NCI-H510A (cell line): ENCODE measurements around the gene RGSL1.

Source experiments
- DNase-seq: peaks from one replicate; lab custom pipeline; 2025; lab: John Stamatoyannopoulos, UW

RGSL1 gene

DNA sequence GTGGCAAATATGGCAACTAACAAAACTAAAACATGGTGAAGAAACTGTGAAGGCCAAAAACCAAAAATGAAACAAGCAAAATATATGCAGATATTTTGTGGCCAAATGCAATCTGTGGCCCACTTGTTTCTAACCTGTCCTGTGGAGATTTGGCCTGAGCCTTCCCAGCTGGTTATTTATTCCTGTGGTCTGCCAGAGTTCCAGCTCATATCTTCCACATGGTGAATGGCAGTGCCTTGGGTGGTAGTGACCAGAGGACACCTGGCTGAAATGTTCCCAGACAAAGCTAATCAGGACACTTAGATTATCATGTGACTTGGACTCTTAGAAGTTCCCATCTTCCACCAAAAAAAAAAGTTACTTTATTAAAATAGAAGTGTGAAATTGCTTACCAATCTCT, 99.4 kb downstream of the RGSL1 start:
- no peak for DNase-seq

DNA sequence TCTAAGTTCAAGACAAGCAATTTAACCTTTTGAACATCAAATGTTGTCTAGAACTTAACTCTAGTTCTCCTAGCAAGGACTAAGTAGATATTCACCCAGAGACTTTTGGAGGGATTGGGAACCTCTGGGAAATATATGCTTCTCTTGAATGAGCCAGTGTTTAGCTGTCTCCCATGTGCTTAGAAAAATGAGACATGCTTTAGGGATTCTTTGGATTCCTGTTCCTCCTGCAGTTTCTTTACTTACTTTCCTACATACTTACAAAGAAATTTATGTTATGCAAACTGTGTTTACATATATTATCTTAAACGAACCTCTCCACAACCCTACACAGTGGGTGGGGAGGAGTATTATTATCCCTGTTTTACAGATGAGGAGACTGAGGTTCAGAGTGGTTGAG, 99.9 kb downstream of the RGSL1 start:
- DNase-seq, result no peak

DNA sequence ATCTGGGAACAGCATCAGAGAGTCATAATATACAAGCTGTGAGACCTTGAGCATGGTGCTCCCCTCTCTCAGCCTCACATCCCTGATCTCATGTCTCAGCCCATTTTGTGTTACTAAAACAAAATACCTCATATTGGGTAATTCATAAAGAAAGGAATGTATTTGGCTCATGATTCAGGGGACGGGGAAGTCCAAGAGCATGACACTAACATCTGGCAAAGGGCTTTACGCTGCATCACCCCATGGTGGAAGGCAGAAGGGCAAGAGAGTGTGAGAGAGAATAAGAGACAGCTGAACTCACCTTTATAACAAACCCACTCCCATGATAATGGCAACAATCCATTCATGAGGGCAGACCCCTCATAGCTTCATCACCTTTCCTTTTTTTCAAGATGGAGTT, 102.6 kb downstream of the RGSL1 start:
- no peak for DNase-seq

DNA sequence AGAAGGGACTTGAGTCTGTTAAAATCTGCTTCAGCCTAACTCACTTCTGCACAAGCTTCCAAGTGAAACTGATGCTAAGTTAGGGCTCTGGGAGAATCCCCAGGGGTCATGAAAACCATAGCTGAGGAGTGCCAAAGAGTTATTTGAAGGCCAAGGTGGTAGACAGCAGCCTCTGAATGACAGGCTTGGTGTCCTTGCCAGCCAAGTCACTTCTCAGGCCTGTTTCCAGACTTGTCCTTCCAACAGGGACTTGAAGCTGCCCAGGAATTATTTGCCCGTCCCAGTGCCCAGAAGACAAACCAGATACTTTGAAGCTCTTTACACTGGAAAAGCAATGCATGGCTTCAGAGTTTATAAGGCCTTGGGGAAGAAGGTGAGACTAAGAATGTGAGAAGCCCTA, 105.5 kb downstream of the RGSL1 start:
- no peak for DNase-seq

DNA sequence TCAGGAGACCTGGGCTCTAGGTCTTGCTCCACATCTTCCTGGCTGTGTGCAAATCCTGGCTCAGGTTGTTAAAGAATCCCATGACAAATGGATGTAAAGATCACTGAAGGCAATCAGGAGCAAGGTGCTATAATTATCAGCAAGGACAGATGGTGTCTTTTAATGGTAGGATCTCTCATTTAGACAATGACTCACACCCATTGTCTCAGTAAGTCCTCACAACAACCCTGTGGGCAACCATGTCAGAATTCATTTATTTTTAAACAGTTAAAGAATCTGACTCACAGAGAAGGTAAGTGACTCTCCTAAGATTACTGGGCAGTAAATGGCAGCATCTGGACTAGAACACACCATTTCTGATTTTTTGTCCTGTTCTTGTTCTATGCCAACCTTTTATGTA, 106.3 kb downstream of the RGSL1 start:
- no peak for DNase-seq

DNA sequence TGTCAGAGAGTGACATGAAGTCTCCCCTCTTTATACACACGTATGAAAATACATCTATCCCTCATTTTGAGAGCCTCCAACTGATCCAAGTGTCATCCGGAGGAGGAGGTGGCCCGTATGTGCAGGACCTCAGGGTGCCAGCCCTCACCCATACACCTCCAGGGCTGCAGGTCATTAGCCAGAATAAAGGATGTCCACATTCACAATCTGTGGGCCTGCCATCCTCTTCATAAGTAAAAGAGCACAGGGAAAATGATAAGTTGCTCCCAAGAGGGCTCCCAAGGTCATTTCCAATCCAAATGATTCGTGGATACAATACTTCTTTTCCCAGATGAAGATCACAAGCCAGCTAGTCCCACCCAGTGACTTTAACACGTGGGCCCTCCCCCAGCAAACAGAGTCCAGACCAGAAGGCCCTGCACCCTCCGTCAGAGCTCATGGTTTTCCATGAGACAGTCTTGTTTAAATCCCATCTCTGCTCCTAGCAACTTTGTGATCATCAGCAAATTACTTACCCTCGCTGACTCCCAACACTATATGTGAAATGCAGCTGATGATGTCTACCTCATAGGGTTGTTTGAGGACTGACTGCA, 110.5 kb downstream of the RGSL1 start:
- DNase-seq, result no peak

DNA sequence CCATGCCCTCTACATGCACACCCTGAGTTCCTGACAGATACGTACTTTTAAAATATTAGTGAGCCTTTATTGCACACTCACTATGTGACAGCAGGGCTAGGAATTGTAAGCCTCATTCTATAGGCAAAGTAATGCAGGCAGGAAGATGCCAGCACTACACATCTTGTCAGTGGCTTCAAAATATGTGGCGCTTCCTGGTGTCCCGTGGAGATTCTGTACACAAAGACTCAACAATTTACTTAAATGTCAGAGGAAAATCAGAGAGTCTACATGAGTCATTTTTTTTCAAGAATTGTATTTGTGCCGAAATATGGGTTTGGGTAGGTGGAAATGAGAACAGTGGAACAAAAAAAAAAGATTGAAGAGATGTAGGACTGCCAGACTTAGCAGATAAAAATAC, 111.5 kb downstream of the RGSL1 start:
- no peak for DNase-seq

DNA sequence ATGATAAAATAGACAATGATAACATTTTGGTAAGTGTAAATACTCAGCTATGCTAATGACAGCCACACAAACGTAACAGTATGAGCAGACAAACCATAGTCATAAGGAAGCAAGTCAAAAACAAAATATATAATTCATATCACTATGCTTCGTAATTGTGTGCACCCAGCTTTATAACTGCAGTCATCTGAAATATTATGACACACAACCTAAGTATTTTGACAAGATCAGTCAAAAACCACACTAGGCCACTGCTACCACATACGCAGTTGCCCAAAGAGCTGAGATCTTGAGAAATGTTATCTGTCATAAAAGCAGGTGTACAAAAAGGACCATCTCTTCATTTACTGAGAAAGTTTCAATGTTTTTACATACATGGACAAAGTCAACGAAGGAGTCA, 113.1 kb downstream of the RGSL1 start:
- DNase-seq, result no peak

DNA sequence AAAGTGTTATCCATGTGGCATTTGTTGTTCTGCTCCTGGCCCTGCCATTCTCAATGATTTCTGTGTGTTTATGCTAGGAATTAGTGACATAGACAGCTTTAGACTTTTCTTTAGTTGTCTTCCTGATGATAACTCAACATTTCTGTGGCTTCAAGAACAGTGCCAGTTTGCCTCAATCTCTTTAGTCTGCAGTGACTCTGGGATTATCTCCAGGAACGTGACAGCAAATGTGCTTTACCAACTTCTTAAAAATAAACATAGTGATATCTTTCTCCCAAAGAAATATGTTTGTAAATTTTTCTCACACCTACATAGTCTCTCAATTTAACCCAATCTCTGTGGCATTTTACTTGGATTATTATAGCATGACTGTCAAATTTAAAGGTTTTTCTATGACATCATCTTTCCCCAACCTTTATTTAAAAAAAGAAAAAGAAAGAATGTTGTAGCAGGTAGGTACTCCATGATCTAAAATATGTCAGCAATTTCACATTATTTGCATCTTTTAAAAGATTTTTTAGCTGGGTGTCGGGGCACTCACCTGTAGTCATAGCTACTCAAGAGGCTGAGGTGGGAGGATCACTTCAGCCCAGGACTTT, 114.6 kb downstream of the RGSL1 start:
- DNase-seq, result no peak

DNA sequence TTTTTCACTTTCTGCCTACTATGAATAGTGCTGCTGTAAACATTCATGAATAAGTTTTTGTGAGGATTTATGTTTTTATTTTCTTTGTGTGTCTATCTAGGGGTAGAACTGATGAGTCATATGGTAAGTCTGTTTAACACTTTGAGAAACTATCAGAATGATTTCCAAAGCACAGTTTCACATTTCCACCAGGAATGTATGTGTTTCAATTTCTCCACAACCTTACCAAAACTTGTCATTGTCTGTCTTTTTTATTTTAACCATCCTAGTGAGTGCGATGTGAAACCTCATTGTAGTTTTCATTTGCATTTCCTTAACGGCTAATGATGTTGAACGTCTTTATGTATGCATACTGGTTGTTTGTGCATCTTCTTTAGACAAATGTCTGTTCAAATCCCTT, 115.6 kb downstream of the RGSL1 start:
- no peak for DNase-seq

DNA sequence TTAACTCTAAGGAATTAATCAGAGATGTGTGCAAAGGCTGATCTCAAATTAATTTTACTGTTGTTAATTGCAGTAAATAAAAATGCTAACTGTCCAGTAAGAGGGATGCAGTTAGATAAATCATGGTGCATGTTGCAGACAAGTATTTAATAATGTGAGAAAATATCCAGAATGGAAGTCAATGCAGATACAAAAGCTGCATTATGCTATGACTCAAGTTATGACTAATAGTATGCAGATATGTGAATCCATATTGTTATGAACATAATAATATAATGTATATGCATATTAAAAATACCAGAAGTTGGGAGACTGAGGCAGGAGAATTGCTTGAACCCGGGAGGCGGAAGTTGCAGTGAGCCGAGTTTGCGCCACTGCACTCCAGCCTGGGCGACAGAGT, 117.7 kb downstream of the RGSL1 start:
- DNase-seq, result no peak

DNA sequence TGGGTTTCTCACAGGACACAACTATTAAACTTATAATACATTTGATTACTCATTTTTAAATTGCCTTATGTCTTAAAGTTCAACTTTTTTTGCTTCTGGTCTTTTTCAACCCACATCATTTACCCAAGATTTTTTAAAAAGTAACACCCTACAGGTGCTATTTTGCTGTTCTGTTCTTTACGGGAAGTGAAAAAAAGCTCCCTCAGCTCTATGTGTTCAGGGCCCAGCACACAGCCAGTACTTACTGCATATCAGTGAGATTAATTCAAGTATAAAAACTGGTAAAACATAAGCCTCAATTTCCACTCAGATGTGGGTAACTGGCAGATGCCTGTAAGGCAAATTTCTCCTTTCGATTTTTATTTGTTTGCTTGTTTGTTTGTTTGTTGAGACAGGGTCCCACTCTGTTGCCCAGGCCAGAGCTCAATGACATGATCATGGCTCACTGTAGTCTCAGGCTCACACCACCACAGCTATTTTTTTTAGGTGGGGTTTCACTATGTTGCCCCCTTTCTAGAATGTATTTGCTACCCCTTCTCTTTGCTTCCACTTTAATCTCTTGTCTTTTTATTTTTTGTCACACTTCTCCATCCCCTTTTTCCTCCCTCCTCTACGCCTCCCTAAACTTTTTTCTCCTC, 118.8 kb downstream of the RGSL1 start:
- DNase-seq, result no peak

DNA sequence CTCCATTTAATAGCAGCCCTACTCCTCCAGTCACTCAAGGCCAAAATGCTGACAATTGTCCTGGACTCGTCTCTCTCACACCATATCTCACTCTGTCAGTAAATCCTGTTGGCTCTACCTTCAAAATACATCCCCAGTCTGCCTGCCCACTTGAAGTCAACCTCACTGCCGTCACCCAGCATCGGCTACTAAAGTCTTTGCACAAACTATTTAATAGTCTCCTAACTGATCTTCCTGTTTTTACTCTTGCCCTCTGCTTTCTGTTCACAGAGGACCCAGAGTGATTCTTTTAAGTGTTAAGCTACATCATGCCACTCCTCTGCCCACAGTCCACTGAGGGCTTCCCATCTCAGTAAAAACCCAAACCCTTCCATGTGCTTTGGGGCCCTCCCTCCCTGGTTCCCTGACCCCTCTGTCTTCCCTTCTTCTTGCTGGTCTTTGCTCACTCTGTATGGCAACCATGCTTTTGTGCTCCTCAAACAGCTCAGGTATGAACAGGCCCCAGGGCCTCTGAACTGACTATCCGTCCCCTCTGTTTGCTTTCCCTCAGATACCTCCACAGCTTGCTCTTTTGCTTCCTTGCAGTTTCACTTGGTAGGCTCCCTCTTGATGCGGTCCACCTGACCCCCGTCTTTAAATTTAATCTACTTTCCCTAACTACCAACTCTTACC, 120.1 kb downstream of the RGSL1 start:
- DNase-seq, result no peak

DNA sequence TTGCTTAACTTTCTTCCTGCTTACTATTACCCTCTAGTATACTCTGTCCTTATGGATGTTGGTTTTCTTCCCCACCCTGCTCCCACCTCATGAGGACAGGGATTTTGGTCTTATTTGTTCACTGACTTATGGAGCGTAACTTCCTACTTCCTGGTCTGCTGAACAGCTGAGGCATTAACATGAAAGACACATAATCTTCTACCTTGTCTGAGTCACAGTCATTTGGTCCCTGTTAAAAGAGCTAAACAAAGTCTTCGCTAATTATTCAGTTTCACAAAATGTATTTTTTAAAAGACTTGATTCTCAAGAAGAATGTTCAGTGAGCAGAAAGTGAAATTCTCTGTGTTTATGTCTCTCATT, 120.6 kb downstream of the RGSL1 start:
- no peak for DNase-seq

DNA sequence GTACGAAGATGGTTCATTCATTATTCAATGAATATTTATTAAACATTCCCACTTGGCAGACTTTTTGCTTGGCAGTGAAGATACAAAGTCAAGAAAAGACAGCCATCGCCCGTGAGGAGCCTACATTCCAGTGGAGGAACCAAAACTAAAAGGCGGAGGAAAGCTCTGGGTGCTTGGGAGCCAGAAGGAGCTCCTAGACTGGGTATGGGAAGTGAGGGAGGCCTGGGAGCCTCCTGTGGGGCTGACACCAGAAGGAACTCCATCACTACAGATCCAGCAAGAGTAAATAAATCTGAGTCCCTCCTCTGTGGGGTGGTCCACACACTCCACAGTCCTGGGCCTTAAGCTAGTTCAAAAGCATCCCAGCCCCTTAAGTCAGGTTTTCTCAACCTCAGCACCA, 124.2 kb downstream of the RGSL1 start:
- DNase-seq, result no peak

DNA sequence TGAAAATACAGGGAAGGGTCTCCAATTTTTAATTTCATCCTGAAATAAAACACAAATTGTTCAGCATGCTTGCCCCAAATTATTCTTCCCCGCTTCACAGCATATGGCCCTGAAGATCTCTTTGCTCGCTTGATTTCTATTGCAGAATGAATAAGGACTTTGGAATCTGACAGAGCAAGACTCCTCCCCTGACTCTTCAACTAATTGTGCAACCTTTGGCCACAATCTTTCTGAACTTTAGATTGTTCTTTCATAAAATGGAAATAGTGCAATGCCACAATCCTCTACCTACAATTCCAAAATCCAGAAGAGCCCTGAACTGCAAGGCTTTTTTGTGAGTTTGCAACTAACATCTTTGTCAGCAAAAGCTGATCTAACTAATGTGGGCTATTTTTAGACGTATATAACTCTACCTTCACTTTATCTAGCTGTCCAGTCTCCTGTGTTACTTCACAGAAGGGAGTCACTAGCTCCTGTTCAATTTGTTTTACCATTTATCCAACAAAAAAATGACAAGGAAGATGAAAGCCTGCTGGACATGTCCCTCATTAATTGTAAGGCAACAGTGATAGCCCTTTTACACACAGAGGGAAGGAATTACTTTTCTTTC, 125.7 kb downstream of the RGSL1 start:
- DNase-seq, result no peak

DNA sequence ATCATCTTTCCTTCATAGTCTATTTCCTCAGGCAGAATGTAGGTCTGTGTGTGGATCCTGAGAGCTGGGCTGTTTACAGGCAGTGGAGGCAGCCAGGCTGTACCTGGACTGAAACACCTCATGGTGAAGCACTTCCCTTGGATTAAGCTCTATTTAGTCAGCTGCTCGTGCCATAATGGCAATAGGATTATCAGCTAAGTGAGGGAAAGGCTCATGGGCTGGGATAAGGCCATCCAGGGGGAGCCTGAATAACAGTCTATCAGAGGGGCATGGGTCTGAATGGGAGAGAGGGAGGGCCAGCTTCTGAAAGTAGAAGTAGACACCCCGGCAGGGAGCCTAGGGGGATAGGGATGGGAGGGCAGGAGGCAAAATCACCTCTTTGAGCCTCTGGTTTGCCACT, 130.8 kb downstream of the RGSL1 start:
- no peak for DNase-seq

DNA sequence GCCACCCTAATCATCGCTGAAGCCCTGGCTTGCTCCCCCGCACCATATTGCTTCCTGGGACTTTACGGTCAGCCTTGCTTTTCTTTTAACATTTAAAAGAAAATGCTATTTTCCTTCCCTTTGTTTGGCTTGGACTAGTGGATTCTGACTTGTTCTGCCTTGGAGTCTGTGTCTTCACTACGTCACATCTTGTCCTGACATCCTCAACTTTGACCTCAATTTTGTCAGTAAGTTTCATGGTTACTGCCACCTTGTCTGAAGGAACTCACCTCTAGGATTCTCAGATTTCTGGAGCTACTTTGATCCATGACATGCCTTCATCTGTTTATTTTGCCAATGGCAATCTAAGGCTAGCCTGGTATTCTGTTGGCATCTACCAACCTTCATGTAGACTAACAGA, 134.8 kb downstream of the RGSL1 start:
- no peak for DNase-seq

DNA sequence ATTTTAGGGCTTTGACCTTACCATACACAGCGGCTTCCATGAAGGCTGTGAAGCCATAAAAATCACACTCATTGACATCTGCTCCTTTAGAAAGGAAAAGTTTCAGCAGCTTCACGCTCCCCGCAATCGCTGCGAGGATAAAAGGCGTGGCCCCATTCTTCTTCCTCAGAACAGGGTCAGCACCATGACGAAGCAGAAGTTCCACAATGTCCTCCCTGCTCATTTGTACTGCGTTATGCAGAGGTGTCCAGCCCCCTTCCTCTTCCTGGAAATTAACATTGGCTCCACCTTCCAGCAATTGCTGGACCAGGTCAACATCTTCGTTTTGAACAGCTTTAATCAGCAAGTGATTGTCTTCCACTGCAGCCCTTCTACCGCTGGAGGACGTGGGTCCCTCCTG, 136.4 kb downstream of the RGSL1 start:
- DNase-seq, result no peak

DNA sequence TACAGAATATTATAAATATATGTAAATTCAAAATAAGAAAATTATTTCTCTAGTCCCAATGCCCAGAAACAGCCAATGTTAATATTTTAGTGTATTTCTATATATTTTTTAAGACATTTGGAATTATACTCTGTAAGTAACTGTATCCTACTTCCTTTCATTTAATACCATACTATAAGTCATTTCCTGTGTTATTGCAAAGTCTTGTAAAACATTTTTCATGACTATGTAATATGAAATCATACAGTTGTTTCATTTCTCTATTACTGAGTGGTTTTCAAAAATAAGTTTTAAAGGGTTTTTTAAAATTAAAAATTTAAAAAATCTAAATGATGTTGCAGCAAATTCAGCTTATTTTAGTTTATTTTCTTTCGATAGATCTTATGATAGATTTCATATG, 137.1 kb downstream of the RGSL1 start:
- no peak for DNase-seq

DNA sequence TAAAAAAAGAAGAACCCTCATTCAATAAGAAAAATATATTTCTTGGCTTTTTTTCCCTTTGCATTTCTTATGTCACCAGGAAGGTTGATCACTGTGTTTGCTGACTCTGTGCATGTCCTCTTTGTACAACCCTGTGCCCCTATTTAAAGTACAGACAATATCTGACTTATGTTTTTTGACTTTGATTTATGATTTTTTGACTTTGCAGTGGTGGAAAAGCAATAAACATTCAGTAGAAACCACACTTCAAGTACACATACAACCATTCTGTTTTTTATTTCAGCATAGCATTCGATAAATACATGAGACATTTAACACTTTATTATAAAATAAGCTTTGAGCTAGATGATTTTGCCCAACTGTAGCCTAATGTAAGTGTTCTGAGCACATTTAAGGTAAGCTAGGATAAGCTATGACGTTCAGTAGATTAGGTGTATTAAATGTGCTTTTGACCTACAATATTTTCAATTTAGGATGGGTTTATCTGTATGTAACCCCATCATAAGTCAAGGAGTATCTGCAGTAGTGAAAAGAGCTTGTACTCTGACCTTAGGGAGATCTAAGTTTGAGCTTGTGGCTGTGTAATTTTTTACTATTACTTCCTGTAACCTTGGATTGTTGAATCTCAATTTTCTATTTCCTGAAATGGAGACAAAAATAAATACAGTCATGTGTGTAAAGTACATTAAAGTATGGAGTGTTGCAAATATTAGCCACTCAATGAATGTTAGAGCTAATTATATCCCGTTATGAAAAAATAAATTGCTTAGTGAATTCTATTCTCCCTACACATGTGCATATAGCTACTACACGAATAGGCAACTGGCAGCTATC, 137.9 kb downstream of the RGSL1 start:
- DNase-seq, result no peak
